SH-SY5Y (cell line): ENCODE results near the gene PDGFB.

ENCODE experiments used
- GATA2 ChIP-seq: IDR thresholded peaks from 2 replicates; pipeline ENCODE4 v1.6.1; 2011; ENCODE audit warnings: mild to moderate bottlenecking, low read depth, low read length
- GATA3 ChIP-seq: IDR thresholded peaks from 2 replicates; pipeline ENCODE4 v1.6.1; 2011; ENCODE audit warnings: low read depth, mild to moderate bottlenecking, low read length, moderate library complexity

The PDGFB gene

GRCh38 chr22:39252461-39253434 lies 8.0 kb upstream of the PDGFB start:
- no peak for TF ChIP-seq GATA3
- TF ChIP-seq GATA2, result no peak

GRCh38 chr22:39251762-39252460 lies 7.1 kb upstream of the PDGFB start:
- no peak for TF ChIP-seq GATA2
- TF ChIP-seq GATA3, result no peak

- TF ChIP-seq GATA2 (no peak), GATA3 (no peak)
These were observed 6.1 kb upstream of the PDGFB start for GRCh38 chr22:39250838-39251237.

GRCh38 chr22:39250131-39250530 lies 5.3 kb upstream of the PDGFB start:
- TF ChIP-seq GATA3 (no peak), GATA2 (no peak)

GRCh38 chr22:39249086-39249704 lies 4.4 kb upstream of the PDGFB start:
- TF ChIP-seq GATA3 (no peak), GATA2 (no peak)

- no peak for TF ChIP-seq GATA3
- no peak for TF ChIP-seq GATA2
These were observed 3.5 kb upstream of the PDGFB start for GRCh38 chr22:39248254-39248653.

- TF ChIP-seq GATA2, result no peak
- TF ChIP-seq GATA3, result no peak
These were observed 2.6 kb upstream of the PDGFB start for GRCh38 chr22:39247361-39247760.

GRCh38 chr22:39246690-39247332 lies 2.0 kb upstream of the PDGFB start:
- no peak for TF ChIP-seq GATA2

- TF ChIP-seq GATA3 (no peak), GATA2 (no peak)
These were observed 1.4 kb upstream of the PDGFB start for GRCh38 chr22:39246217-39246616.

- TF ChIP-seq GATA3 (no peak), GATA2 (no peak)
These were observed 603 bp upstream of the PDGFB start for GRCh38 chr22:39245130-39246039.

- TF ChIP-seq GATA3 (no peak), GATA2 (no peak)
These were observed 666 bp downstream of the PDGFB start for GRCh38 chr22:39244136-39244495.

- TF ChIP-seq GATA3 (no peak), GATA2 (no peak)
These were observed 1.2 kb downstream of the PDGFB start for GRCh38 chr22:39243439-39244135.
